ENCODE measurements around the gene RHCG.

The RHCG gene

DNA sequence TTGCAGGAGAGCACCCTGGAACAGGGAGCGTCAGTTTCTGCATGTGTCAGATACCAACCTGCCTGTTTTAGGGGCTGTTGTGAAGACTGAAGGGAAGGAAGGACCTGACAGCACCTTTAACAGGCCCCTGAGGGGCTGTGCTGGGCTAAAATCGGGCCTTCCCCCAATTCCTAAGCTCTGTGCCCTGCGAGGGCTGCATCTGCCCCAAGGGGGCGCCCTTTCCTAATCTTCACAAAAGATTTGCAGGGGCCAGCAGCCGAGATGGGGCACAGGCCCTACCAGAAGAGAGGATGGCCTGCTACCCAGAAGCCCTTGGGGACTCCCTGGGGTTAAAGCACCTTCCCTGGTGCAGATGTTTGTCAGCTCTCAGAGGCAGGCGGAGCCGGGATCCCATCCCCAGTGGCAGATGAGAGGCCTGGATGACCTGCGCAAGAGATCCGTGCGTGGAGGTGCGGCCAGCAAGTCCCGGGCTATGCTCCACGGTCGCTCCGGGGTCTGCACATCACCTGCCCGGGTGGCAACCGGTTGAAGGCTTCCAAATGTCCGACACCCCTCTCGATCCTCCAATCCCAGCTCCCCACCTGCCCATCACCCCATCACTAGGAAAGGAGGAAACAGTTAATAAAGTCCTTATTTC lies 53.6 kb downstream of the RHCG start:
- Histone ChIP-seq H3K9ac (ENCODE audit: low read depth, low read length) (no peak overlapping the region), H3K27ac (ENCODE audit: low read depth, low read length) (no peak overlapping the region), H3K9me3 (ENCODE audit: control insufficient read depth, insufficient read depth, low read length) (no peaks in the 10 kb centered on the region), H3K4me1 (ENCODE audit: control insufficient read depth, insufficient read depth, low read length) (peaks cover 12% of the 10 kb centered on the region), H3K27me3 (ENCODE audit: control insufficient read depth, insufficient read depth, low read length) (peaks cover 21% of the 10 kb centered on the region; the same call in 1 of the 2 replicates), H3K4me3 (ENCODE audit: low read depth, low read length) (no peak overlapping the region), H3K36me3 (ENCODE audit: control insufficient read depth, insufficient read depth, low read length) (no peaks in the 10 kb centered on the region)

DNA sequence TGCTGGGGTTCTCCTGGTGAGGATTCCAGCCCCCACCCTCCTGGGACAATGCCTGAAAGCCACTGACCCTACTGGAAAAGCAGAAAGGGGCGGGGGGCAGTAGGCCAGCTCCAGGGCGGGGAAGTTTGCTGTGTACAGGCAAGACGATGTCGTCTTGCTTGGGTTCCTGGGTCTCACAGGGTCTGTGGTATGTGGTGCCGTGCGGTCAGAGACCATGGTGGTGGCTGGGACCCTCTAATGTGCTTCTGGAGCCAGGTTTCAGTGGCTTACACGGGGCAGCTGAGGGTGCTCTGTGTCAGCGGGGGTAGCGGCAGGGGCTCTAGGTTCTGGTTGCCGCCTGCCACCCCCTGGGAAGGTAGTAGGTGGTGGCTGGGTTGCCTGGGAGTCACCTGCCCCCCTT lies 54.2 kb downstream of the RHCG start:
- H3K9me3 ChIP-seq (ENCODE audit: control insufficient read depth, insufficient read depth, low read length): no peaks in the 10 kb centered on the region

GRCh38 chr15:89441295-89441812 lies 55.0 kb downstream of the RHCG start:
- Histone ChIP-seq H3K9ac (ENCODE audit: low read depth, low read length) (no peak overlapping the region), H3K27ac (ENCODE audit: low read depth, low read length) (no peak overlapping the region), H3K27me3 (ENCODE audit: control insufficient read depth, insufficient read depth, low read length) (peaks cover 18% of the 10 kb centered on the region), H3K9me3 (ENCODE audit: control insufficient read depth, insufficient read depth, low read length) (no peaks in the 10 kb centered on the region), H3K4me3 (ENCODE audit: low read depth, low read length) (no peak overlapping the region), H3K36me3 (ENCODE audit: control insufficient read depth, insufficient read depth, low read length) (no peaks in the 10 kb centered on the region), H3K4me1 (ENCODE audit: control insufficient read depth, insufficient read depth, low read length) (peaks cover 12% of the 10 kb centered on the region)

More for the DNA sequence above, 54.2 kb downstream of the RHCG start:
- H3K4me3 ChIP-seq (ENCODE audit: low read depth, low read length): no peak overlapping the region
- no peaks in the 10 kb centered on the region for H3K36me3 ChIP-seq (ENCODE audit: control insufficient read depth, insufficient read depth, low read length)
- no peak overlapping the region for H3K9ac ChIP-seq (ENCODE audit: low read depth, low read length)
- peaks cover 19% of the 10 kb centered on the region; the same call in 1 of the 2 replicates for H3K27me3 ChIP-seq (ENCODE audit: control insufficient read depth, insufficient read depth, low read length)
- H3K4me1 ChIP-seq (ENCODE audit: control insufficient read depth, insufficient read depth, low read length): peaks cover 12% of the 10 kb centered on the region
- no peak overlapping the region for H3K27ac ChIP-seq (ENCODE audit: low read depth, low read length)

GRCh38 chr15:89439764-89440163 lies 56.6 kb downstream of the RHCG start:
- H3K4me3 ChIP-seq (ENCODE audit: low read depth, low read length): no peak overlapping the region
- H3K9ac ChIP-seq (ENCODE audit: low read depth, low read length): no peak overlapping the region
- H3K36me3 ChIP-seq (ENCODE audit: control insufficient read depth, insufficient read depth, low read length): no peaks in the 10 kb centered on the region
- peaks cover 12% of the 10 kb centered on the region; the same call in 1 of the 2 replicates for H3K27me3 ChIP-seq (ENCODE audit: control insufficient read depth, insufficient read depth, low read length)
- H3K27ac ChIP-seq (ENCODE audit: low read depth, low read length): no peak overlapping the region
- no peaks in the 10 kb centered on the region for H3K9me3 ChIP-seq (ENCODE audit: control insufficient read depth, insufficient read depth, low read length)
- peaks cover 7% of the 10 kb centered on the region for H3K4me1 ChIP-seq (ENCODE audit: control insufficient read depth, insufficient read depth, low read length)

- no peak overlapping the region for H3K27ac ChIP-seq (ENCODE audit: low read depth, low read length)
- no peak overlapping the region for H3K9ac ChIP-seq (ENCODE audit: low read depth, low read length)
- H3K36me3 ChIP-seq (ENCODE audit: control insufficient read depth, insufficient read depth, low read length): no peaks in the 10 kb centered on the region
- peaks cover 7% of the 10 kb centered on the region for H3K27me3 ChIP-seq (ENCODE audit: control insufficient read depth, insufficient read depth, low read length)
- no peak overlapping the region for H3K4me3 ChIP-seq (ENCODE audit: low read depth, low read length)
- peaks cover 4% of the 10 kb centered on the region; the same call in 1 of the 2 replicates for H3K4me1 ChIP-seq (ENCODE audit: control insufficient read depth, insufficient read depth, low read length)
- no peaks in the 10 kb centered on the region for H3K9me3 ChIP-seq (ENCODE audit: control insufficient read depth, insufficient read depth, low read length)
These were observed 59.6 kb downstream of the RHCG start for GRCh38 chr15:89436560-89437311.

- H3K27me3 ChIP-seq (ENCODE audit: control insufficient read depth, insufficient read depth, low read length): peaks cover 9% of the 10 kb centered on the region
- peaks cover 4% of the 10 kb centered on the region; the same call in 1 of the 2 replicates for H3K4me1 ChIP-seq (ENCODE audit: control insufficient read depth, insufficient read depth, low read length)
- H3K4me3 ChIP-seq (ENCODE audit: low read depth, low read length): no peak overlapping the region
- no peak overlapping the region for H3K9ac ChIP-seq (ENCODE audit: low read depth, low read length)
- no peaks in the 10 kb centered on the region for H3K9me3 ChIP-seq (ENCODE audit: control insufficient read depth, insufficient read depth, low read length)
- H3K36me3 ChIP-seq (ENCODE audit: control insufficient read depth, insufficient read depth, low read length): no peaks in the 10 kb centered on the region
- H3K27ac ChIP-seq (ENCODE audit: low read depth, low read length): no peak overlapping the region
These were observed 61.0 kb downstream of the RHCG start for GRCh38 chr15:89435362-89435761.

GRCh38 chr15:89433686-89434085 lies 62.7 kb downstream of the RHCG start:
- no peak overlapping the region for H3K9ac ChIP-seq (ENCODE audit: low read depth, low read length)
- H3K4me3 ChIP-seq (ENCODE audit: low read depth, low read length): no peak overlapping the region
- H3K4me1 ChIP-seq (ENCODE audit: control insufficient read depth, insufficient read depth, low read length): peaks cover 4% of the 10 kb centered on the region; the same call in 1 of the 2 replicates
- H3K27me3 ChIP-seq (ENCODE audit: control insufficient read depth, insufficient read depth, low read length): peaks cover 18% of the 10 kb centered on the region
- H3K36me3 ChIP-seq (ENCODE audit: control insufficient read depth, insufficient read depth, low read length): no peaks in the 10 kb centered on the region
- no peak overlapping the region for H3K27ac ChIP-seq (ENCODE audit: low read depth, low read length)
- H3K9me3 ChIP-seq (ENCODE audit: control insufficient read depth, insufficient read depth, low read length): no peaks in the 10 kb centered on the region

- Histone ChIP-seq H3K27ac (ENCODE audit: low read depth, low read length) (no peak overlapping the region), H3K4me3 (ENCODE audit: low read depth, low read length) (peak overlapping the region; percentile 58), H3K36me3 (ENCODE audit: control insufficient read depth, insufficient read depth, low read length) (no peaks in the 10 kb centered on the region), H3K27me3 (ENCODE audit: control insufficient read depth, insufficient read depth, low read length) (peaks cover 31% of the 10 kb centered on the region), H3K9ac (ENCODE audit: low read depth, low read length) (no peak overlapping the region), H3K9me3 (ENCODE audit: control insufficient read depth, insufficient read depth, low read length) (no peaks in the 10 kb centered on the region), H3K4me1 (ENCODE audit: control insufficient read depth, insufficient read depth, low read length) (peaks cover 4% of the 10 kb centered on the region; the same call in 1 of the 2 replicates)
These were observed 65.6 kb downstream of the RHCG start for GRCh38 chr15:89430530-89431341.

- peaks cover 31% of the 10 kb centered on the region for H3K27me3 ChIP-seq (ENCODE audit: control insufficient read depth, insufficient read depth, low read length)
- no peaks in the 10 kb centered on the region for H3K9me3 ChIP-seq (ENCODE audit: control insufficient read depth, insufficient read depth, low read length)
- H3K4me1 ChIP-seq (ENCODE audit: control insufficient read depth, insufficient read depth, low read length): peaks cover 4% of the 10 kb centered on the region; the same call in 1 of the 2 replicates
- no peaks in the 10 kb centered on the region for H3K36me3 ChIP-seq (ENCODE audit: control insufficient read depth, insufficient read depth, low read length)
- no peak overlapping the region for H3K4me3 ChIP-seq (ENCODE audit: low read depth, low read length)
- no peak overlapping the region for H3K27ac ChIP-seq (ENCODE audit: low read depth, low read length)
- no peak overlapping the region for H3K9ac ChIP-seq (ENCODE audit: low read depth, low read length)
These were observed 66.4 kb downstream of the RHCG start for GRCh38 chr15:89429986-89430385.

DNA sequence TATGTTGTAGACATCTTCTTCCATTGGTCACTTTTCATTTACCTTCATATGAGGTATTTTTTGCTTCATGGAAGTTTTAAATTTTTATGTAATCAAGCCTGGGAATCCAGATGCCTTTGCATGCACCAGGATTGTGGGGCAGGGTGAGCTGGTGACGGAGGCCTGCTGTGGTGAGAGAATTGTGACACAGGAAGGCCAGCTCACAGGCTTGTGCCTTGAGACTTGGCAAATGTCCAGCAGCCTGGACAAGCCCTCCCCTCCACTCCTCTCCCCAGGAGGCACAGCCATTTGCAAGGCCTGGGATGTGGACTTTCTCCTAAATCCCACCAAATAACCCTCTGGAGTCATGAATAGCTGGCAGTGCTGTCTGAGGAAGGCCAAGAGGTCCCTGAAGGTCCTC lies 67.4 kb downstream of the RHCG start:
- no peak overlapping the region for H3K27ac ChIP-seq (ENCODE audit: low read depth, low read length)
- H3K9ac ChIP-seq (ENCODE audit: low read depth, low read length): no peak overlapping the region
- H3K27me3 ChIP-seq (ENCODE audit: control insufficient read depth, insufficient read depth, low read length): peaks cover 31% of the 10 kb centered on the region
- no peak overlapping the region for H3K4me3 ChIP-seq (ENCODE audit: low read depth, low read length)
- no peaks in the 10 kb centered on the region for H3K9me3 ChIP-seq (ENCODE audit: control insufficient read depth, insufficient read depth, low read length)
- H3K36me3 ChIP-seq (ENCODE audit: control insufficient read depth, insufficient read depth, low read length): no peaks in the 10 kb centered on the region
- H3K4me1 ChIP-seq (ENCODE audit: control insufficient read depth, insufficient read depth, low read length): peaks cover 6% of the 10 kb centered on the region; the same call in 1 of the 2 replicates
